SH-SY5Y (cell line): ENCODE results near the gene SLC28A1.

Experiments used
- GATA2 ChIP-seq: IDR thresholded peaks from 2 replicates; pipeline ENCODE4 v1.6.1; 2011; ENCODE audit warnings: mild to moderate bottlenecking, low read depth, low read length
- GATA3 ChIP-seq: IDR thresholded peaks from 2 replicates; pipeline ENCODE4 v1.6.1; 2011; ENCODE audit warnings: low read depth, mild to moderate bottlenecking, low read length, moderate library complexity

SLC28A1 gene

GRCh38 chr15:84888639-84889038 lies 4.2 kb downstream of the SLC28A1 start:
- TF ChIP-seq GATA3, result no peak
- no peak for TF ChIP-seq GATA2

GRCh38 chr15:84889313-84889990 lies 5.0 kb downstream of the SLC28A1 start:
- TF ChIP-seq GATA2 (no peak), GATA3 (no peak)

- TF ChIP-seq GATA3 (no peak), GATA2 (no peak)
Observed at GRCh38 chr15:84889991-84890669, 5.7 kb downstream of the SLC28A1 start.

GRCh38 chr15:84890670-84891162 lies 6.3 kb downstream of the SLC28A1 start:
- TF ChIP-seq GATA2, result no peak
- TF ChIP-seq GATA3, result no peak

GRCh38 chr15:84891339-84891738 lies 6.9 kb downstream of the SLC28A1 start:
- no peak for TF ChIP-seq GATA3
- no peak for TF ChIP-seq GATA2

- TF ChIP-seq GATA3, result no peak
- no peak for TF ChIP-seq GATA2
Observed at GRCh38 chr15:84892786-84893307, 8.4 kb downstream of the SLC28A1 start.

- TF ChIP-seq GATA2 (no peak), GATA3 (no peak)
Observed at GRCh38 chr15:84893607-84894006, 9.1 kb downstream of the SLC28A1 start.

GRCh38 chr15:84894736-84895425 lies 10.4 kb downstream of the SLC28A1 start:
- TF ChIP-seq GATA2 (no peak), GATA3 (no peak)

GRCh38 chr15:84898761-84899160 lies 14.3 kb downstream of the SLC28A1 start:
- TF ChIP-seq GATA2 (no peak), GATA3 (no peak)

- TF ChIP-seq GATA3, result no peak
- no peak for TF ChIP-seq GATA2
Observed at GRCh38 chr15:84899750-84900149, 15.3 kb downstream of the SLC28A1 start.

GRCh38 chr15:84901540-84901939 lies 17.1 kb downstream of the SLC28A1 start:
- TF ChIP-seq GATA2, result no peak
- TF ChIP-seq GATA3, result no peak

GRCh38 chr15:84903751-84904150 lies 19.3 kb downstream of the SLC28A1 start:
- TF ChIP-seq GATA3 (no peak), GATA2 (no peak)

GRCh38 chr15:84904419-84904818 lies 20.0 kb downstream of the SLC28A1 start:
- TF ChIP-seq GATA2 (no peak), GATA3 (no peak)
